HG03558 (cell line): ENCODE results near the gene TEAD4.
"Not testable (repeated sequence)": the region's sequence is repeated elsewhere in the genome, so short reads cannot be mapped to it uniquely, and the experiment has no call there.

Experiments used
- ATAC-seq: cut with Tn5 transposase; IDR thresholded peaks from one replicate; pipeline ENCODE4 v1.9.1; 2021; ENCODE audit warnings: moderate number of reproducible peaks; ENCODE audit not compliant: unreplicated experiment; ENCODE audit errors: extremely low read depth

Gene TEAD4

DNA sequence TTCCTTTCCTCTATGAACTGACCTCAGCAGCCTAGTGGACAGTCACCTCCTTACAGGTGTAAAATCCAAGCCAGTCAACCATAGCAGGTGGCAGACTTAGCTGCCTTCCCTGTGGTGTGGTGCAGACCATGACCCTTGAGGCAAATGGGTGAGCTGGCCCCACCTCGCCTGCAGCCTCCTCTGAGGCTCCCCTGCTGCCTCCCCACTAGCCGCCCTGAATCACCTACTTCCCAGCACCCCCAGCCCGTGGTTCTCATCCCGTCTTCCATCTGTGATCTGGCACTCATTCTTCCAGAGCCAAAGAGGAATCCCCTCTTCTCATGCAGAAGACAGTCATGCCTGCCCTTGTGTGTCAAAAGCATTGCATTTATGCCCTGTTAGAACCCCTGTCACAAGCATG is 83.6 kb downstream of the TEAD4 start:
- ATAC-seq = no peak

DNA sequence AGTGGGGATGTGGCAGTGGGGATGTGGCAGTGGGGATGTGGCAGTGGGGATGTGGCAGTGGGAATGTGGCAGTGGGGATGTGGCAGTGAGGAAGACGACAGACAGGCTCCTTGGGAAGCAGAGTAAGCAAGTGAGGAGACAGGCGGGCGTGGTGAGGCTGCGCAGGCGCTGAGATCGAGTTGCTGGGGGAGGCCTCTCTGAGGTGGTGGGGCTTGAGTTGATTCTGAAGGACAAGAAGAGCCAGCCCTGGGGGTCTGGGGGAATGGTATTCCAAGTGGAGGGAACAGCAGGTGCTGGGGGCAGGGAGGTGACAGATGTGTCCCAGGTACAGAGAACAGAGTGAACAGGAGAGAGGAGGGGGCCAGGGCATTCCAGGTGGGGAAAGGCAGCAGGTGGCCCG is 84.2 kb downstream of the TEAD4 start:
- no peak for ATAC-seq

GRCh38 chr12:3044141-3044630 is 85.0 kb downstream of the TEAD4 start:
- ATAC-seq = no peak

- ATAC-seq = no peak
Observed at GRCh38 chr12:3045494-3045893, 86.3 kb downstream of the TEAD4 start.

DNA sequence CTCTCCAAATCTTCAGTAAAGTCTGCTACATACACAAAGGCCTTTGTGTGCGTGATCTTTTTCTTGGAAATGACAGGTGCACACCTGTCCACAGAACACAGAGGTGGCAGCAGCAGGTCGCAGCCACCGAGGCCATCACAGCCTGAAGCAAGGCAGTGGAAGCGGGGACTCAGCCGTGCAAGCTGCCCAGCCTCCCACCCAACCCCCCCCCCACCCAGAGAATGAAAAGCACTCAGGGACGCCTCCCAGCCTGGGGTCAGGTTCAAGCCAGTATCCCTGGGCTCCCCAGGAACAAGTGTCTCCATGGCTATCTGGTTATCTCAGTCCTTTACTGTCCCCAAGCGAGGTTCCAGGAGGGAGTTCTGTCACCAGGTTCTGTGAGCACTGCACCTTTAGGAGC is 86.8 kb downstream of the TEAD4 start:
- no peak for ATAC-seq

- no peak for ATAC-seq
Observed at GRCh38 chr12:3046441-3047200, 87.4 kb downstream of the TEAD4 start.

DNA sequence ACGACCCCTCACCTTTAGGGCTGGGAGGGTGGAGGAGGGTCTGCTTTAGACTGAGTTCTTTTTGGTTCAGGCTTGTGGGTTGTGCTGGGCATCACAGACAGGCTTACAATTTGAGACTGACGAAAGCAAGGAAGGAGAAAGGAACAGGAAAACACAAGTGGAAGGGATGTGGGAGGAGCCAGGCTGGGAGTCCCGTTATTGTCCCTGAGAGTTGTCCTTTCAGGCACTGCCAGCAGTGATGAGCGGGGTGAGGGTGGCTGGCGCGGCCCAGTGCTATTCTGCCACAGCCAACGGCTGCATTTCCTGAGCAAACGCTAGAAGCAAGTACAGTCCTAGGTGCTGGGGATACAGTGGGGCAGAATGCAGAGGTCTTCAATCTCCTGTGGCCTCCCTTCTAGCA is 88.8 kb downstream of the TEAD4 start:
- no peak for ATAC-seq

DNA sequence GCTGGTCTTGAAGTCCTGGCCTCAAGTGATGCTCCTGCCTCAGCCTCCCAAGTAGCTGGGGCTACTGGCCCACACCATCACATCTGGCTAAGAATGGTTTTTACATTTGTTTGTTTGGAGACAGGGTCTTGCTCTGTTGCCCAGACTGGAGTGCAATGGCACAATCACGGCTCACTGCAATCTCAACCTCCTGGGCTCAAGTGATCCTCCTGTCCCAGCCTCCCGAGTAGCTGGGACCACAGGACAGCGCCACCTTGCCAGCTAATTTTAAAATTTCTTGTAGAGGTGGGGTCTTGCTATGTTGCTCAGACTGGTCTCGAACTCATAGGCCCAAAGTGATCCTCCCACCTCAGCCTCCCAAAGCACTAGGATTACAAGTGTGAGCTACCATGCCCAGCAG is 89.3 kb downstream of the TEAD4 start:
- ATAC-seq = no peak

- ATAC-seq = no peak
Observed at GRCh38 chr12:3049176-3049575, 90.0 kb downstream of the TEAD4 start.

DNA sequence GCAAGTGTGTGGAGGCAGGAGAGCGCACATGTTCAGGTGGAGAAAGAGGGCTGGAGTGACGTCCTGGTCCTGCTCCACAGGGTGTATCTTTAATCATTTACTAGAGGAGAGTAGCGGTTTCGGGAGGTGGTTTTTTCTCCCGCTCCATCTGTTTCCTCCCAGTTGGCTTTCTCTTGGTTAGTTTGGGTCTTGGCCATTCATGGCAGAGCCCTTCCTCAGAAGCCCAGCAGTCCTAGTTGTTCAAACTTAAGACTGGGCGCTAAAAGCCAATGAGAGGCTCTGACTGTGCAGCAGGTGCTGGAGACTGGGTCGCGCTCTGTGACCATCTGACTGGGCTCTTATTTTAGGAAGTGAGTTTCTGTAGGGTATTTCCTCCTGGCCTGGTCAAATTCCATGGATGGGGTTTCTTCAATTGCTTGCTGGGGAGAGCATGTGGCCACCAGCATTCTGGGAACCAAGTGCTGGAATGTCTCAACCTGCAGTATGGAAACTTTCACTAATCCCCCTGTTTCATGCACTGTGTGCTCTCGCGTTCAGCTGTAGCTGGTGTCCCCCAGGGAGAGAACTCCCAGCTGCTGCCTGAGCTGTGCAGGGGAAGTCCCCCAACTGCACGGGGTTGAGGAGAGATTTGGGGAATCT is 90.5 kb downstream of the TEAD4 start:
- no peak for ATAC-seq

DNA sequence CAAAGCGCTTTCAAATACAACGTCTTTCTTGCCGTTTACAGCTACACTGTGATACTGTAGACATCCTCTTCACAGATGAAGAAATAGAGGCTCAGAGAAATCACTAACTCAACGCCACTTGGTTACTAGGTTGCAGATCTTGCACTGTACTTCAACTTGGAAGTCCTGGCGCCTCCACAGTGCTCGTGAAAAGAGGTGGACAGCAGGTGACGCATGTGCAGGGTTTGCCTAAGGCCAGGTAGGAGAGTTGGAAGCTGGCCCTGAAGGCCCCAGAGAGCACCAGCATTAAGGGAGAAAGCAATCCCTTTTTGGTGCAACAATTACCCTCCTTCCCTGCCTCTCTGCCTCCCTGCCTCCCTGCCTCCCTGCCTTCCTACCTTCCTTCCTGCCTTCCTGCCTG is 95.2 kb downstream of the TEAD4 start:
- ATAC-seq = no peak

- ATAC-seq = no peak
Observed at GRCh38 chr12:3055026-3055703, 96.0 kb downstream of the TEAD4 start.

DNA sequence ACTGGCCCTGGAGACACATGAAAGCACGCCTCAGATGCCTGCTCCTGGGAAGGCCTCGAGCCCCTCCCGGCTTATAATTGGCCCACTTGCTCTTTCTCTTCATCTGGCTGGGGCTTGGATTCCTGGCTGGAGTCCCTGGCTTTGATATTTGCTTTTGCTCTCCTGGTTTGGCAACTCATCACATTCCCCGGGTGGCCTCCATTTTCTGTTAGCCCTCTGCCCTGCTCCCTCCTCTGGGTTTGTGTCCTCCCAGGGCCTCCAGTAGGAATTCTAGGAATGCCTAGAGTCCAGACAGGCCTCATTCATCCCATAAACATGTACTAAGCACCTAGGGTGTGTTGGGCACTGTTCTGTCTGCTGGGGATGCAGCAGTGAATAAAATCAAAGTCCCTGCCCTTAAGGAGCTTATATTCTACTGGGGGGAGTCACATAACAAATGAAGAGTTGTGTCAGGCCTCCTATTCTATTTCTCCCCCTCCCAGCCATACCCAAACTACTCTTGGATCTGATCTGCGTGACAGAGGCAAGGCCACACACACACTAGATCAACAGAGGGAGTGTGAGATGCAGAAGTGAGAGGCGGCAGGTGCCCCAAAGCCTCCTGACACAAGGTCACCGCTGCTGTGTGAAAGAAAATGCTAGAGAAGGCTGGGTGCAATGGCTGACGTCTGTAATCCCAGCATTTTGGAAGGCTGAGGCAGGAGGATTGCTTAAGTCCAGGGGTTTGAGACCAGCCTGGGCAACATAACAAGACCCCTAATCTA is 96.7 kb downstream of the TEAD4 start:
- ATAC-seq = no peak

DNA sequence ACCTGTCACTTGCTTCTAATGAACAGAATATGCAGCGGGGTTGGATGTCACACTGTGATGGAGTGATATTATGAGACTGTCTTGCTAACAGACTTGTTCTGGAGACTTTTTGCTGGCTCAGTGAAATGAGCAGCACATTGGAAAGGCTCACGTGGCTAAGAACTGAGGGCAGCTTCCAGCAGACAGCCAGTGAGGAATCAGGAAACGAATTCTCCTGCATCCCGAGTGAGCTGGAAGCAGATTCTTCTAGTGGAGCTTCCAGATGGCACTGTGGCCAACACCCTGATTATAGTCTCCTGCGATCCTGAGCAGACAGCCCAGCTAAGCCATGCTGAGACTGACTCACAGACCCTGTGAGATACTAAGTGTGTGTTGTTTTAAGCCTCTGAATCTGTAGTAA is 101.9 kb downstream of the TEAD4 start:
- no peak for ATAC-seq

GRCh38 chr12:3061501-3062215 is 102.5 kb downstream of the TEAD4 start:
- ATAC-seq = no peak

DNA sequence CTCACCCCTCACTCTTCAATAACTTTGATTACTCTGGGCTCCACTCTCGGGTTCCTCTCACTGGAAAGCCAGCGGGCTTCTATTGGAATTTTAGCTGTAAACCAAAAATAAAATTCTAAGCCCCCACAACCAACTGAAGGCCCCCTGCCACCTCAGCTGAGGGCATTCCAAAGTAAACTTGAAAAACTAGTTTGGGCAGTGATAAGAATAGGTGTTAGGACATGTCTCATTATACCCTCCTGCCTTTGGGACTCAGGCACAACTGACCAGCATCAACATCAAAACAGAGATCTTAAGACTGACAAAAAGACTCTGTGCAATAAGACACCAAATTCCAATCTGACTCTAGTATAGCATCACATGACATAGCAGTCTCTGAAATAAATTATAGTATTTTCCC is 106.1 kb downstream of the TEAD4 start:
- ATAC-seq = no peak

- not testable (repeated sequence) for ATAC-seq
Observed at GRCh38 chr12:3065846-3066245, 106.6 kb downstream of the TEAD4 start.

DNA sequence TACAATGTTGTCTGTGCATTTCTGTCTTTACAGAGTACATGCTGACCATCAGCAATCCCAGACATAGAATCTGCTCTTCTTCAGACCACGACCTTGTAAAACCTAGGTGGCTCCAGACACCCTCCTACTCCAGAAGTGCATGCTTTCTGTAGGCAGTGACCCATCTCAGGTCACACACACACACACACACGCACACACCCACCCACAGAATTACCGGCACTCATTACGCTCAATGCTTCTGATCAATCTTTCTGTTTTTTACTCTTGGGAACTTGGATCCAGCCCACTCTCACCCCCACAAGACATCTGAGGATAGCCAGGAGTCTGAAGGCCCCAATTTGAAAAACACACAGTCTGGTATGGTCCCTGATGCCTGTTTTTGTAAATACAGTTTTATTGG is 110.5 kb downstream of the TEAD4 start:
- no peak for ATAC-seq

- ATAC-seq = no peak
Observed at GRCh38 chr12:3071107-3071506, 111.9 kb downstream of the TEAD4 start.

- no peak for ATAC-seq
Observed at GRCh38 chr12:3071710-3072109, 112.5 kb downstream of the TEAD4 start.
